Measurements from ENCODE around the gene DTL. TPM values are rescaled to one million over a fixed set of nuclear protein-coding genes. Genes with fewer than 3 reads are reported as not detected.

Gene DTL
- total RNA-seq, 1 donor from 2014 or later: 23.9 TPM

GRCh38 chr1:212118167-212118871 lies 82.8 kb downstream of the DTL start:
- H3K9me3 Mint-ChIP-seq (ENCODE audit: low read depth): no peaks in the 10 kb centered on the region
- no peak for DNase-seq (ENCODE audit: low spot score, unreplicated experiment)
- no peaks in the 10 kb centered on the region for H3K36me3 Mint-ChIP-seq (ENCODE audit: insufficient read depth)
- no peak for TF ChIP-seq CTCF (IDR thresholded peaks at IDR 0.05; ENCODE audit: unreplicated experiment)
- H3K27ac Mint-ChIP-seq: no peak overlapping the region
- peaks cover 3% of the 10 kb centered on the region for H3K4me1 Mint-ChIP-seq (ENCODE audit: low read depth)
- H3K4me3 Mint-ChIP-seq (ENCODE audit: low read depth): no peak overlapping the region
- no peaks in the 10 kb centered on the region for H3K27me3 Mint-ChIP-seq

GRCh38 chr1:212118872-212119260 lies 83.3 kb downstream of the DTL start:
- no peak overlapping the region for H3K27ac Mint-ChIP-seq

GRCh38 chr1:212119397-212119837 lies 83.9 kb downstream of the DTL start:
- Mint-ChIP-seq H3K27ac (no peak overlapping the region), H3K4me3 (ENCODE audit: low read depth) (no peak overlapping the region), H3K4me1 (ENCODE audit: low read depth) (peaks cover 4% of the 10 kb centered on the region), H3K27me3 (no peaks in the 10 kb centered on the region), H3K36me3 (ENCODE audit: insufficient read depth) (no peaks in the 10 kb centered on the region), H3K9me3 (ENCODE audit: low read depth) (no peaks in the 10 kb centered on the region)
- DNase-seq (ENCODE audit: low spot score, unreplicated experiment): no peak
- no peak for TF ChIP-seq CTCF (IDR thresholded peaks at IDR 0.05; ENCODE audit: unreplicated experiment)

More at GRCh38 chr1:212118872-212119260, 83.3 kb downstream of the DTL start:
- TF ChIP-seq CTCF (IDR thresholded peaks at IDR 0.05; ENCODE audit: unreplicated experiment): no peak
- H3K9me3 Mint-ChIP-seq (ENCODE audit: low read depth): no peaks in the 10 kb centered on the region
- H3K4me3 Mint-ChIP-seq (ENCODE audit: low read depth): no peak overlapping the region
- H3K4me1 Mint-ChIP-seq (ENCODE audit: low read depth): peaks cover 3% of the 10 kb centered on the region
- no peaks in the 10 kb centered on the region for H3K36me3 Mint-ChIP-seq (ENCODE audit: insufficient read depth)
- no peaks in the 10 kb centered on the region for H3K27me3 Mint-ChIP-seq
- DNase-seq (ENCODE audit: low spot score, unreplicated experiment): no peak

GRCh38 chr1:212119863-212120262 lies 84.3 kb downstream of the DTL start:
- TF ChIP-seq CTCF (IDR thresholded peaks at IDR 0.05; ENCODE audit: unreplicated experiment): no peak
- peaks cover 4% of the 10 kb centered on the region for H3K4me1 Mint-ChIP-seq (ENCODE audit: low read depth)
- H3K27ac Mint-ChIP-seq: no peak overlapping the region
- no peaks in the 10 kb centered on the region for H3K36me3 Mint-ChIP-seq (ENCODE audit: insufficient read depth)
- DNase-seq (ENCODE audit: low spot score, unreplicated experiment): no peak
- no peaks in the 10 kb centered on the region for H3K9me3 Mint-ChIP-seq (ENCODE audit: low read depth)
- H3K4me3 Mint-ChIP-seq (ENCODE audit: low read depth): no peak overlapping the region
- no peaks in the 10 kb centered on the region for H3K27me3 Mint-ChIP-seq

- Mint-ChIP-seq H3K36me3 (ENCODE audit: insufficient read depth) (no peaks in the 10 kb centered on the region), H3K9me3 (ENCODE audit: low read depth) (no peaks in the 10 kb centered on the region)
- TF ChIP-seq CTCF (IDR thresholded peaks at IDR 0.05; ENCODE audit: unreplicated experiment): no peak
Measured at GRCh38 chr1:212121779-212122178, 86.2 kb downstream of the DTL start.

More at GRCh38 chr1:212121779-212122178, 86.2 kb downstream of the DTL start:
- no peak overlapping the region for H3K4me3 Mint-ChIP-seq (ENCODE audit: low read depth)
- no peaks in the 10 kb centered on the region for H3K27me3 Mint-ChIP-seq
- DNase-seq (ENCODE audit: low spot score, unreplicated experiment): no peak
- no peak overlapping the region for H3K27ac Mint-ChIP-seq
- H3K4me1 Mint-ChIP-seq (ENCODE audit: low read depth): peaks cover 4% of the 10 kb centered on the region

Data from progenitor cell of endocrine pancreas (in vitro differentiated cells).